GM19043 (cell line): ENCODE results near the gene HAND2.

Experiments
- ATAC-seq: cut with Tn5 transposase; IDR thresholded peaks from one replicate; pipeline ENCODE4 v1.9.1; 2021; ENCODE audit warnings: low read depth; ENCODE audit not compliant: unreplicated experiment

Gene HAND2

DNA sequence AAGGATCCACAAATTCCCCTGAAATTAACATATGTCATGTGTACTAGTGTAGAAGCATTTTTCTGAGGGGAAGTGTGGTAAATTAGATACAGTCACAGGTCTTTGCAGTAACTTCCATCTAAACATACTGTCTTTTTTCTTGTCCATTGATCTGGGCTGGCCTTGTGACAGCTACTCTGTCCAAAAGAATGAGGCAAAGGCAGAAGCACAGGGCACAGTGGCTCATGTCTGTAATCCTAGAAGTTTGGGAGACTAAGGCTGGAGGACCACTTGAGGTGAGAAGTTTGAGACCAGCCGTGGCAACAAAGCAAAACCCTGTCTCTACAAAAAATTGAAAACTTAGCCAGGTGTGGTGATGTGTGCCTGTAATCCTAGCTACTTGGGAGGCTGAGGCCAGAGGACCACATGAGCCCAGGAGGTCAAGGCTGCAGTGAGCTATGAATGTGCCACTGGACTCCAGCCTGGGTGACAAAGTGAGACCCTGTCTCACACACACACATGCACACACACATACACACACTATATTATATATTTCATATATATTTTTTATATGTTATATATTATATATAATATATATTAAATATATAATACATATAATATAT lies 47.6 kb downstream of the HAND2 start:
- no peak for ATAC-seq

DNA sequence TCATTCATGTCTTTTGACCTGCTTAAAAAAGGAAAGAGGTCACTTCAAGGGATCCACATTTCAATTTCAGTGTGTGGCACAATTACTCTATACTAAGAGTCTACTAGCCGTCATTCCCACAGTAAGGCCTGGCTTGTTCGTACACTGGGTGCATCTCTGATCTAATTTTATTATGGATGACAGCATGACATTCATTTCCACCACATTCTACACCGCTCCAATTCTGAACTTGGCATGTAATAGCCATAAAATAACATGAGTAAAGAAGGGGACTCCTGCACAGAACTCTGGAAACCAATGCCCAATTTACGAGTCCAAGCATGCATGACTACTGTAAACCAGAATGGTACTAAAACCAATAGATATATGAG lies 51.1 kb downstream of the HAND2 start:
- no peak for ATAC-seq

DNA sequence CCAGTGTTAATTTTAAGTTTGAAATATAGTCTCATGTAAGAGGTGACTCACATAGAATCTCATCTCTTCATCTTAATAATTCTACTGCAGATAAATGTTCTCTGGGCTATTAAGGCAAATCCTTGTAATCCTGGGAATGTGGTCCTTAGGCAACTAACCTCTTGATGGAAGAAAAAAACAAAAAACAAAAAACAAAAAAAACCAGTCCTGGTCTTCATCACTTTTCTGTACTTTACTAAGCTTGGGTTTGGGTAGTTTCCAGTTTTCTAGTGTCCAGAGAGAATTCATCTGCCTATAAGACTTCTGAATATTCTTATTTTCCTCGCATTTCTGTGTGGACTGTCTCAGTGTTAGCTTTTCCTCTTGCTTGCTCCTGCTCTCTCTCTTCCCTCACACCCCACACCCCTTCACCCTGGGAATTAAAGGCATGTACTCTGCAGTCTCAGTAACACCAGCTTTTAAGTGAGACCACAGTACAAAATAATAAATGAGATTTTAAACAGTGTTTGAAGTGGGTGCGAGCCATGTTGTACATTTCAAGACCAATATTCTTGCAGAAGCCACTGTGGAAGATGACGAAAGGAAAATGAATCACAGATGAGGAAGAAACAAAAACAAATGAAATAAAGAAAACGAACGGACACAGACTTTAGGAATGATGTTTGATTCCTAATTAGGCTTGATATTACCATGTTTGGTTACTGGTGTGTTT lies 51.7 kb downstream of the HAND2 start:
- ATAC-seq, result no peak

DNA sequence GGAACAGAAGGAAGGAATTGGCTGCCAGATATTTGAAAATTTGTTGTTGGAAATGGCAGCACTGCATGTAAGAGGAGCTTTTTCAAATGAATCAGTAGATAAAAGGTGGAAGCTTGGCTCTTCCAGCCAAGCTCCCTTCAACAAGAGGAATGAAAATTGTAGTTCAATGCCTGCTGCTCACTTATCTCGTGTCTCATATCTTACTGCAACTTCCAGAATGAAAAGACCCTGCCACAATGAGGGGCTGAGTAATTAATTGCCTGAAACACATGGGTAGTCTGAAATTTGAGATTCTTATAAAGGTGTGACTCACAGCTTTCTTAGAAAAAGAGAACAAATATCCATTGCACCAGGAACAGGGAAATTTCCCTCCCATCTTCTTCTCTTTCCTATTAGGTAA lies 53.0 kb downstream of the HAND2 start:
- no peak for ATAC-seq
